CD14-positive monocyte (primary cell): ENCODE measurements around the gene DNAH9. TPM values are rescaled to one million over a fixed set of nuclear protein-coding genes. Genes with fewer than 3 reads are reported as not detected.

Experiments used
- DNase-seq, 3 donors: peaks; one replicate each; pipeline ENCODE4 v3.0.0-alpha.2; 2011 to 2022
- H2AFZ ChIP-seq: 2 replicates; pipeline ENCODE4 v1.6.0; 2012; ENCODE audit warnings: mild to moderate bottlenecking, low read depth, low read length, inconsistent platforms; ENCODE audit not compliant: insufficient read depth, poor library complexity, severe bottlenecking
- H3K27ac ChIP-seq, 2 donors: 1 replicate in 1 of 2; 2 replicates in 1 of 2; pipeline ENCODE4 v1.5.1; 2012 to 2013; ENCODE audit warnings: low read length in 2 of 2, control low read depth in 1 of 2, inconsistent platforms in 1 of 2, low read depth in 1 of 2, mild to moderate bottlenecking in 1 of 2
- H3K27me3 ChIP-seq, 2 donors: one replicate each; pipeline versions ENCODE4 v1.6.0 to v1.6.1; 2011 to 2013; ENCODE audit warnings: low read length in 2 of 2; ENCODE audit not compliant: control insufficient read depth in 2 of 2, insufficient read depth in 2 of 2
- H3K36me3 ChIP-seq, 2 donors: replicated peaks in 1 of 2; 1 replicate in 1 of 2; 2 replicates in 1 of 2; pipeline versions ENCODE4 v1.5.1 to v1.6.1; 2012 to 2013; ENCODE audit warnings: low read length in 2 of 2, control low read depth in 1 of 2, inconsistent platforms in 1 of 2, mild to moderate bottlenecking in 1 of 2; ENCODE audit not compliant: insufficient read depth in 2 of 2, control insufficient read depth in 1 of 2
- H3K4me1 ChIP-seq, 2 donors: 1 replicate in 1 of 2; 2 replicates in 1 of 2; pipeline versions ENCODE4 v1.5.1 to v1.6.1; 2012 to 2013; ENCODE audit warnings: low read length in 2 of 2, control low read depth in 1 of 2, inconsistent platforms in 1 of 2, mild to moderate bottlenecking in 1 of 2, moderate library complexity in 1 of 2; ENCODE audit not compliant: insufficient read depth in 2 of 2, control insufficient read depth in 1 of 2
- H3K4me2 ChIP-seq: replicated peaks from 2 replicates; pipeline ENCODE3; 2012; ENCODE audit warnings: low read length, moderate library complexity, mild to moderate bottlenecking; ENCODE audit not compliant: poor library complexity, severe bottlenecking; ENCODE audit errors: extremely low read depth
- H3K4me3 ChIP-seq, 3 experiments: fragments of 200-600 bp in 1 of 3; sonication (generic) in 1 of 3; replicated peaks in 1 of 3; 1 replicate in 2 of 3; 2 replicates in 1 of 3; pipeline ENCODE4 v1.5.1; 2011 to 2013; ENCODE audit warnings: low read length in 3 of 3, mild to moderate bottlenecking in 3 of 3, control low read depth in 2 of 3, low read depth in 2 of 3, inconsistent platforms in 1 of 3, moderate library complexity in 1 of 3
- H3K79me2 ChIP-seq: 2 replicates; pipeline ENCODE4 v1.6.0; 2012; ENCODE audit warnings: mild to moderate bottlenecking, control low read depth, inconsistent platforms, low read length, moderate library complexity; ENCODE audit not compliant: insufficient read depth
- H3K9ac ChIP-seq: 2 replicates; pipeline ENCODE4 v1.6.0; 2017; ENCODE audit warnings: low read length, mild to moderate bottlenecking; ENCODE audit not compliant: insufficient read depth, poor library complexity, severe bottlenecking
- H3K9me3 ChIP-seq, 2 donors: replicated peaks in 1 of 2; 1 replicate in 1 of 2; 2 replicates in 1 of 2; pipeline versions ENCODE4 v1.5.1 to v1.6.1; 2012 to 2013; ENCODE audit warnings: low read length in 2 of 2, control low read depth in 1 of 2; ENCODE audit not compliant: control insufficient read depth in 1 of 2, insufficient read depth in 1 of 2
- H4K20me1 ChIP-seq: 2 replicates; pipeline ENCODE4 v1.6.0; 2012; ENCODE audit warnings: mild to moderate bottlenecking, low read length, control low read depth, moderate library complexity; ENCODE audit not compliant: insufficient read depth
- H3K27ac Mint-ChIP-seq, 7 donors: one replicate each; pipeline ENCODE4 v1.8.0; 2020; ENCODE audit warnings: mild to moderate bottlenecking in 7 of 7, mixed read lengths in 7 of 7, moderate library complexity in 6 of 7, inconsistent platforms in 2 of 7
- H3K27me3 Mint-ChIP-seq, 3 donors: one replicate each; pipeline ENCODE4 v1.8.0; 2021 to 2022; ENCODE audit warnings: low read depth in 3 of 3, mild to moderate bottlenecking in 3 of 3, mixed read lengths in 3 of 3, moderate library complexity in 3 of 3, inconsistent platforms in 1 of 3
- H3K36me3 Mint-ChIP-seq, 2 donors: one replicate each; pipeline ENCODE4 v1.8.0; 2020; ENCODE audit warnings: mixed read lengths in 2 of 2, inconsistent platforms in 1 of 2, mild to moderate bottlenecking in 1 of 2
- H3K4me1 Mint-ChIP-seq: one replicate; pipeline ENCODE4 v1.8.0; 2020; ENCODE audit warnings: mild to moderate bottlenecking, mixed read lengths
- H3K4me3 Mint-ChIP-seq, 2 donors: one replicate each; pipeline ENCODE4 v1.8.0; 2020; ENCODE audit warnings: mild to moderate bottlenecking in 2 of 2, mixed read lengths in 2 of 2, moderate library complexity in 1 of 2
- H3K9me3 Mint-ChIP-seq, 7 donors: one replicate each; pipeline ENCODE4 v1.8.0; 2020 to 2022; ENCODE audit warnings: mixed read lengths in 7 of 7, mild to moderate bottlenecking in 6 of 7, moderate library complexity in 6 of 7, inconsistent platforms in 2 of 7
- WGBS: methylation state at CpG from one replicate; pipeline ENCODE4 v1.1.5; 2013; ENCODE audit warnings: missing lambda C conversion rate; ENCODE audit not compliant: insufficient coverage; 5-methylcytosine and 5-hydroxymethylcytosine counted together
- intact Hi-C, 2 donors: fragments of 100-400 bp; cut with micrococcal nuclease; formaldehyde crosslinking; loops; one replicate each; pipeline versions ENCODE4 v1.15.0 to v1.15.1; 2023
- polyA plus RNA-seq, 3 donors: library from polyadenylated mRNA; depleted of rRNA in 1 of 3; unstranded in 2 of 3; stranded (reverse) in 1 of 3; fragments of 300-500 nt in 2 of 3; fragments of >200 nt in 1 of 3; fragmentation: Illumina TruSeq in 2 of 3; gene quantifications; 1 replicate in 2 of 3; 2 replicates in 1 of 3; pipeline ENCODE4 v1.2.3, GENCODE V29; 2012 to 2021
- TF ChIP-seq, protein P1 (sequence below): fragments of 200-600 bp; IDR thresholded peaks from one replicate; pipeline ENCODE4 v1.8.0; 2022; ENCODE audit warnings: antibody characterized with exemption, mild to moderate bottlenecking

The DNAH9 gene
- polyA plus RNA-seq, 3 donors = not detected

DNA sequence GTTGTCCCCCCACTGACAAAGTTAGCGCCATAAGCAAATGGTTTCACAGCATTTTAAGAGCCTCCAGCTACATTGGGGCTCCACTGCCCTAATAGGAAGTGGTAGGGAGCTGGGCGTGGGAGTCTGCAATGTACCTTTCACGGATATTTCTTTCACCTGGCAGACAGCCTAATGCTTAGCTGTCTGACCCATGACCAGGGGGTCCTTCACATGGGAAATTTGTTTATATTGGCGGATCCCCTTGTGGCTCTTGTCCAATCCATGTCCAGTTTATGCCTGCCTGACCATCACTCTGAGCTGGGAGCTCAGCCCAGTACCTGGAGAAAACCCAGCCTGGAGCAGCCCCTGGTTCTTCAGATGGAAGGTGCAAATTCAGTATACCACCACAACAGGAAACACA is 254.0 kb downstream of the DNAH9 start:
- Mint-ChIP-seq H3K27me3 (no peaks in the 10 kb centered on the region), H3K36me3 (no peaks in the 10 kb centered on the region), H3K9me3 (peaks cover 5 to 30% (median 24%) of the 10 kb centered on the region in 7 donors), H3K4me1 (no peaks in the 10 kb centered on the region), H3K27ac (no peak overlapping the region), H3K4me3 (no peak overlapping the region)
- H3K36me3 ChIP-seq = no peaks in the 10 kb centered on the region
- WGBS = 86% methylated on average over 3 of the region's 4 CpGs
- no peak overlapping the region for H3K9ac ChIP-seq
- H4K20me1 ChIP-seq = no peaks in the 10 kb centered on the region
- no peak overlapping the region for H3K27ac ChIP-seq
- H3K27me3 ChIP-seq = no peaks in the 10 kb centered on the region
- H3K4me1 ChIP-seq = no peaks in the 10 kb centered on the region
- H3K4me2 ChIP-seq = no peak overlapping the region
- TF ChIP-seq, protein P1, sequence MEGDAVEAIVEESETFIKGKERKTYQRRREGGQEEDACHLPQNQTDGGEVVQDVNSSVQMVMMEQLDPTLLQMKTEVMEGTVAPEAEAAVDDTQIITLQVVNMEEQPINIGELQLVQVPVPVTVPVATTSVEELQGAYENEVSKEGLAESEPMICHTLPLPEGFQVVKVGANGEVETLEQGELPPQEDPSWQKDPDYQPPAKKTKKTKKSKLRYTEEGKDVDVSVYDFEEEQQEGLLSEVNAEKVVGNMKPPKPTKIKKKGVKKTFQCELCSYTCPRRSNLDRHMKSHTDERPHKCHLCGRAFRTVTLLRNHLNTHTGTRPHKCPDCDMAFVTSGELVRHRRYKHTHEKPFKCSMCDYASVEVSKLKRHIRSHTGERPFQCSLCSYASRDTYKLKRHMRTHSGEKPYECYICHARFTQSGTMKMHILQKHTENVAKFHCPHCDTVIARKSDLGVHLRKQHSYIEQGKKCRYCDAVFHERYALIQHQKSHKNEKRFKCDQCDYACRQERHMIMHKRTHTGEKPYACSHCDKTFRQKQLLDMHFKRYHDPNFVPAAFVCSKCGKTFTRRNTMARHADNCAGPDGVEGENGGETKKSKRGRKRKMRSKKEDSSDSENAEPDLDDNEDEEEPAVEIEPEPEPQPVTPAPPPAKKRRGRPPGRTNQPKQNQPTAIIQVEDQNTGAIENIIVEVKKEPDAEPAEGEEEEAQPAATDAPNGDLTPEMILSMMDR = no peak
- no peak overlapping the region for H2AFZ ChIP-seq
- H3K79me2 ChIP-seq = no peaks in the 10 kb centered on the region
- intact Hi-C loops = no loop called here
- H3K4me3 ChIP-seq = no peak overlapping the region
- no peak for DNase-seq
- H3K9me3 ChIP-seq = peaks cover 20 to 41% of the 10 kb centered on the region in 2 donors

GRCh38 chr17:11852912-11853311 is 254.6 kb downstream of the DNAH9 start:
- WGBS = no CpG with 5 or more reads among the region's 2 CpGs
- H3K27me3 ChIP-seq = no peaks in the 10 kb centered on the region
- H3K9me3 ChIP-seq = peaks cover 21 to 38% of the 10 kb centered on the region in 2 donors
- no peaks in the 10 kb centered on the region for H3K27me3 Mint-ChIP-seq
- peaks cover 6 to 29% (median 24%) of the 10 kb centered on the region in 7 donors for H3K9me3 Mint-ChIP-seq
- TF ChIP-seq, protein P1 = no peak
- no peak overlapping the region for H3K27ac Mint-ChIP-seq
- no peak overlapping the region for H3K9ac ChIP-seq
- intact Hi-C loops = no loop called here
- H3K36me3 ChIP-seq = no peaks in the 10 kb centered on the region
- H3K4me2 ChIP-seq = no peak overlapping the region
- H3K79me2 ChIP-seq = no peaks in the 10 kb centered on the region
- H3K4me1 Mint-ChIP-seq = no peaks in the 10 kb centered on the region
- no peak for DNase-seq
- H2AFZ ChIP-seq = no peak overlapping the region
- H3K27ac ChIP-seq = no peak overlapping the region
- H3K4me3 ChIP-seq = no peak overlapping the region
- no peaks in the 10 kb centered on the region for H3K36me3 Mint-ChIP-seq
- H3K4me1 ChIP-seq = no peaks in the 10 kb centered on the region
- H3K4me3 Mint-ChIP-seq = no peak overlapping the region
- H4K20me1 ChIP-seq = no peaks in the 10 kb centered on the region
